NCI-H2081 (cell line): ENCODE results near the gene RGS16.

ENCODE experiments used
- DNase-seq, 2 experiments: peaks; one replicate each; lab custom pipeline; 2025; lab: John Stamatoyannopoulos, UW

The RGS16 gene

GRCh38 chr1:182629499-182630096 is 25.4 kb upstream of the RGS16 start:
- DNase-seq, result no peak

- no peak for DNase-seq
Observed at GRCh38 chr1:182629080-182629479, 24.9 kb upstream of the RGS16 start.

- DNase-seq, result no peak
Observed at GRCh38 chr1:182628657-182629056, 24.5 kb upstream of the RGS16 start.

GRCh38 chr1:182627622-182628021 is 23.4 kb upstream of the RGS16 start:
- no peak for DNase-seq

- DNase-seq, result no peak
Observed at GRCh38 chr1:182626527-182626926, 22.3 kb upstream of the RGS16 start.

- DNase-seq, result no peak
Observed at GRCh38 chr1:182625719-182626504, 21.7 kb upstream of the RGS16 start.

- no peak for DNase-seq
Observed at GRCh38 chr1:182625024-182625423, 20.8 kb upstream of the RGS16 start.

- DNase-seq, result no peak
Observed at GRCh38 chr1:182624577-182624976, 20.4 kb upstream of the RGS16 start.

GRCh38 chr1:182622901-182623528 is 18.8 kb upstream of the RGS16 start:
- DNase-seq, result no peak

GRCh38 chr1:182621906-182622305 is 17.7 kb upstream of the RGS16 start:
- DNase-seq, result no peak

- DNase-seq, result no peak
Observed at GRCh38 chr1:182620924-182621585, 16.9 kb upstream of the RGS16 start.

- DNase-seq, result peak in 1 of 2 experiments; percentile 33
Observed at GRCh38 chr1:182617734-182618351, 13.7 kb upstream of the RGS16 start.

- peak in 1 of 2 experiments; percentile 62 for DNase-seq
Observed at GRCh38 chr1:182617014-182617429, 12.8 kb upstream of the RGS16 start.

GRCh38 chr1:182616130-182617013 is 12.2 kb upstream of the RGS16 start:
- peak; percentile 96 to 98 for DNase-seq

GRCh38 chr1:182615468-182616129 is 11.4 kb upstream of the RGS16 start:
- DNase-seq, result peak in 1 of 2 experiments; percentile 65

GRCh38 chr1:182614796-182615454 is 10.7 kb upstream of the RGS16 start:
- peak; percentile 70 to 87 for DNase-seq

- DNase-seq, result peak; percentile 92 to 95
Observed at GRCh38 chr1:182611787-182612186, 7.6 kb upstream of the RGS16 start.

- DNase-seq, result peak in 1 of 2 experiments; percentile 38
Observed at GRCh38 chr1:182611326-182611725, 7.1 kb upstream of the RGS16 start.

- no peak for DNase-seq
Observed at GRCh38 chr1:182610606-182611194, 6.5 kb upstream of the RGS16 start.
